H9 (cell line): ENCODE measurements around the gene SEPTIN3. TPM values are rescaled to one million over a fixed set of nuclear protein-coding genes. Genes with fewer than 3 reads are reported as not detected.

ENCODE experiments used
- DNase-seq: peaks from one replicate; pipeline ENCODE4 v3.0.0-alpha.2; 2017
- H2AFZ ChIP-seq: one replicate; pipeline ENCODE4 v1.6.1; 2013; ENCODE audit warnings: mild to moderate bottlenecking, low read length, control low read depth, moderate library complexity
- H2AK5ac ChIP-seq: 2 replicates; pipeline ENCODE4 v1.6.1; 2013; ENCODE audit warnings: low read length, control low read depth, mixed read lengths; ENCODE audit not compliant: insufficient read length
- H2BK120ac ChIP-seq: one replicate; pipeline ENCODE4 v1.6.1; 2013; ENCODE audit warnings: low read depth, mild to moderate bottlenecking, low read length, control low read depth, inconsistent platforms; ENCODE audit not compliant: poor library complexity, severe bottlenecking
- H2BK12ac ChIP-seq: 2 replicates; pipeline ENCODE4 v1.6.1; 2013; ENCODE audit warnings: low read length, control low read depth, mixed read lengths, low read depth; ENCODE audit not compliant: insufficient read length
- H2BK15ac ChIP-seq: 2 replicates; pipeline ENCODE4 v1.6.1; 2013; ENCODE audit warnings: low read depth, low read length, control low read depth
- H2BK20ac ChIP-seq: one replicate; pipeline ENCODE4 v1.6.1; 2013; ENCODE audit warnings: low read depth, mild to moderate bottlenecking, low read length, control low read depth, inconsistent platforms; ENCODE audit not compliant: poor library complexity, severe bottlenecking
- H2BK5ac ChIP-seq: 2 replicates; pipeline ENCODE4 v1.6.1; 2013; ENCODE audit warnings: low read length, control low read depth, mixed read lengths; ENCODE audit not compliant: insufficient read length
- H3K14ac ChIP-seq: 2 replicates; pipeline ENCODE4 v1.6.1; 2013; ENCODE audit warnings: low read length, control low read depth; ENCODE audit not compliant: insufficient read depth
- H3K18ac ChIP-seq: 2 replicates; pipeline ENCODE4 v1.6.1; 2013; ENCODE audit warnings: low read depth, mild to moderate bottlenecking, mixed read lengths, low read length, control low read depth; ENCODE audit not compliant: insufficient read length
- H3K23ac ChIP-seq: 2 replicates; pipeline ENCODE4 v1.6.1; 2013; ENCODE audit warnings: low read length, control low read depth, mixed read lengths, low read depth; ENCODE audit not compliant: insufficient read length
- H3K23me2 ChIP-seq: 2 replicates; pipeline ENCODE4 v1.6.1; 2013; ENCODE audit warnings: low read depth, mild to moderate bottlenecking, mixed read lengths, low read length, control low read depth; ENCODE audit not compliant: insufficient read length, poor library complexity, severe bottlenecking
- H3K27ac ChIP-seq: 2 replicates; pipeline ENCODE4 v1.5.1; 2013; ENCODE audit warnings: low read length, control low read depth, mixed read lengths, low read depth; ENCODE audit not compliant: insufficient read length
- H3K27me3 ChIP-seq: 2 replicates; pipeline ENCODE4 v1.6.1; 2013; ENCODE audit warnings: low read length, control low read depth, inconsistent platforms; ENCODE audit not compliant: insufficient read depth
- H3K4ac ChIP-seq: 2 replicates; pipeline ENCODE4 v1.6.1; 2013; ENCODE audit warnings: low read depth, mild to moderate bottlenecking, control low read depth, inconsistent platforms, low read length, moderate library complexity
- H3K4me1 ChIP-seq: 2 replicates; pipeline ENCODE4 v1.6.1; 2013; ENCODE audit warnings: low read length, control low read depth, inconsistent platforms; ENCODE audit not compliant: insufficient read depth
- H3K4me2 ChIP-seq: 2 replicates; pipeline ENCODE4 v1.6.1; 2013; ENCODE audit warnings: low read length, control low read depth, mixed read lengths; ENCODE audit not compliant: insufficient read length, insufficient read depth
- H3K56ac ChIP-seq: 2 replicates; pipeline ENCODE4 v1.6.1; 2013; ENCODE audit warnings: low read depth, mild to moderate bottlenecking, mixed read lengths, low read length, control low read depth; ENCODE audit not compliant: insufficient read length
- H3K79me1 ChIP-seq: 2 replicates; pipeline ENCODE4 v1.6.1; 2013; ENCODE audit warnings: low read depth, mild to moderate bottlenecking, moderate library complexity, low read length, control low read depth, inconsistent platforms; ENCODE audit not compliant: insufficient read depth, poor library complexity, severe bottlenecking
- H3K79me2 ChIP-seq: 2 replicates; pipeline ENCODE4 v1.6.1; 2013; ENCODE audit warnings: low read length, control low read depth, inconsistent platforms; ENCODE audit not compliant: insufficient read depth
- H3K9ac ChIP-seq: 2 replicates; pipeline ENCODE4 v1.6.1; 2013; ENCODE audit warnings: low read length, control low read depth, mixed read lengths; ENCODE audit not compliant: insufficient read length; ENCODE audit errors: extremely low read depth
- H3K9me3 ChIP-seq: one replicate; pipeline ENCODE4 v1.6.1; 2013; ENCODE audit warnings: low read depth, low read length, inconsistent platforms; ENCODE audit not compliant: control insufficient read depth
- H3T11ph ChIP-seq: one replicate; pipeline ENCODE4 v1.6.1; 2013; ENCODE audit warnings: mild to moderate bottlenecking, low read length, control low read depth, inconsistent platforms
- H4K20me1 ChIP-seq: one replicate; pipeline ENCODE4 v1.6.1; 2013; ENCODE audit not compliant: control insufficient read depth, insufficient read length, insufficient read depth
- H4K5ac ChIP-seq: 2 replicates; pipeline ENCODE4 v1.6.1; 2013; ENCODE audit warnings: low read depth, mild to moderate bottlenecking, mixed read lengths, low read length, control low read depth; ENCODE audit not compliant: insufficient read length
- H4K8ac ChIP-seq: replicated peaks from 2 replicates; pipeline ENCODE4 v1.6.1; 2013; ENCODE audit warnings: low read length, control low read depth, mixed read lengths, low read depth; ENCODE audit not compliant: insufficient read length
- H4K91ac ChIP-seq: 2 replicates; pipeline ENCODE4 v1.6.1; 2013; ENCODE audit warnings: low read depth, mild to moderate bottlenecking, moderate library complexity, mixed read lengths, low read length, control low read depth; ENCODE audit not compliant: insufficient read length
- H3K27ac Mint-ChIP-seq, 3 experiments: 2 replicates in 2 of 3; 3 replicates in 1 of 3; pipeline ENCODE4 v1.8.0; 2020 to 2021; ENCODE audit warnings: mixed read lengths in 3 of 3, mild to moderate bottlenecking in 1 of 3, moderate library complexity in 1 of 3
- H3K27me3 Mint-ChIP-seq: 2 replicates; pipeline ENCODE4 v1.8.0; 2021; ENCODE audit warnings: low read depth, mild to moderate bottlenecking, moderate library complexity, mixed read lengths
- H3K36me3 Mint-ChIP-seq, 3 experiments: 2 replicates in 2 of 3; 3 replicates in 1 of 3; pipeline ENCODE4 v1.8.0; 2020 to 2021; ENCODE audit warnings: low read depth in 3 of 3, mixed read lengths in 3 of 3; ENCODE audit not compliant: insufficient read depth in 1 of 3
- H3K4me1 Mint-ChIP-seq, 2 experiments: 2 replicates each; pipeline ENCODE4 v1.8.0; 2020; ENCODE audit warnings: mixed read lengths in 2 of 2
- H3K4me3 Mint-ChIP-seq, 2 experiments: 2 replicates in 1 of 2; 3 replicates in 1 of 2; pipeline ENCODE4 v1.8.0; 2020 to 2021; ENCODE audit warnings: mild to moderate bottlenecking in 2 of 2, mixed read lengths in 2 of 2, moderate library complexity in 1 of 2
- H3K9me3 Mint-ChIP-seq, 2 experiments: 2 replicates in 1 of 2; 3 replicates in 1 of 2; pipeline ENCODE4 v1.8.0; 2020; ENCODE audit warnings: mild to moderate bottlenecking in 2 of 2, mixed read lengths in 2 of 2, moderate library complexity in 1 of 2
- CTCF ChIP-seq: fragments of 200-600 bp; sonication (generic); conservative IDR thresholded peaks from 3 replicates; pipeline ENCODE4 v1.8.0; 2021; ENCODE audit warnings: antibody characterized with exemption, mild to moderate bottlenecking
- WGBS: extraction: QIAGEN DNeasy Blood & Tissue Kit; methylation state at CpG from one replicate; pipeline ENCODE4 v1.1.7; 2013; ENCODE audit warnings: missing lambda C conversion rate, low lambda C conversion rate, mixed read lengths; ENCODE audit not compliant: insufficient read length; ENCODE audit errors: extremely low coverage; 5-methylcytosine and 5-hydroxymethylcytosine counted together
- total RNA-seq: library from RNA; stranded (reverse); gene quantifications from 2 replicates; pipeline ENCODE4 v1.2.1, GENCODE V29; 2021

Gene SEPTIN3
- total RNA-seq, 1 experiment from 2014 or later = 33.3 TPM

DNA sequence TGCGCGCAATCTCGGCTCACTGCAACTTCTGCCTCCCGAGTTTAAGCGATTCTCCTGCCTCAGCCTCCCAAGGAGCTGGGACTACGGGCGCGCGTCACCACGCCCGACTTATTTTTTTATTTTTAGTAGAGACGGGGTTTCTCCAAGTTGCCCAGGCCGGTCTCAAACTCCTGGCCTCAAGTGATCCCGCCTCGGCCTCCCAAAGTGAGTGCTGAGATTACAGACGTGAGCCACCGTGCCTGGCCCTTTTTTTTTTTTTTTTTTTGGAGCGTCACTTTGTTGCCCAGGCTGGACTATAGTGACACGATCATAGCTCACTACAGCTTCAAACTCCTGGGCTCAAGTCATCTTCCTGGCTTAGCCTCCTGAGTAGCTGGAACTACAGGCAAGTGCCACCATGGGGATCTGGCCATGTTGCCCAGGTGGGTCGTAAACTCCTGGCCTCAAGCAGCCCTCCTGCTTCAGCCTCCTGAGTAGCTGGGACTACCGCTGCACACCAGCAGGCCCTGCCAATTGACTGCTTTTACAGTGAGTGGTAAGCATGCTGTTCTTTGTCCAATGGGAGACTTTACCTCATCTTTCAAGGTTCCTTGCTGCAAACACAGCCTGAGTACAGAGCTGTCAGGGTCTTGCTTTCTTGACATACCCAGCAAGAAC is 21.7 kb upstream of the SEPTIN3 start:
- Histone ChIP-seq H3K14ac (no peak overlapping the region), H3K23me2 (peaks cover 9% of the 10 kb centered on the region), H3T11ph (no peak overlapping the region), H2BK15ac (no peak overlapping the region), H3K4me1 (peaks cover 3% of the 10 kb centered on the region; the same call in 1 of the 2 replicates), H4K20me1 (no peaks in the 10 kb centered on the region), H3K4me2 (peak overlapping the region; percentile 67), H2BK5ac (no peak overlapping the region), H2AFZ (no peak overlapping the region), H3K4ac (no peak overlapping the region), H3K56ac (no peak overlapping the region), H2BK12ac (no peak overlapping the region), H3K23ac (no peak overlapping the region), H2BK20ac (no peak overlapping the region), H2BK120ac (no peak overlapping the region), H4K8ac (no peak overlapping the region), H3K9ac (no peak overlapping the region), H3K79me2 (no peaks in the 10 kb centered on the region; the same call in 1 of the 2 replicates), H3K79me1 (no peaks in the 10 kb centered on the region), H3K27me3 (no peaks in the 10 kb centered on the region), H3K27ac (no peak overlapping the region), H2AK5ac (no peak overlapping the region), H4K5ac (no peak overlapping the region), H3K18ac (no peak overlapping the region), H4K91ac (no peak overlapping the region), H3K9me3 (no peaks in the 10 kb centered on the region)
- WGBS = no CpG with 5 or more reads among the region's 21 CpGs
- no peak for DNase-seq
- Mint-ChIP-seq H3K36me3 (peaks cover 25 to 32% (median 30%) of the 10 kb centered on the region in 3 experiments; a peak in 6 of 7 replicates), H3K27ac (0 out of 7 replicates have a peak overlapping the region, but pooled peaks of 1 of the 3 experiments have one; percentile 35), H3K27me3 (peaks cover 1% of the 10 kb centered on the region), H3K4me3 (peak overlapping the region; percentile 81 to 82), H3K4me1 (peaks cover 24 to 48% of the 10 kb centered on the region in 2 experiments), H3K9me3 (no peaks in the 10 kb centered on the region)
- no peak for TF ChIP-seq CTCF
